RWPE2 (cell line): ENCODE results near the gene CLN6.

Experiments
- ATAC-seq: fragments of 200-7000 bp; cut with Tn5 transposase; 3 replicates; pipeline ENCODE4 v1.9.1; 2021; ENCODE audit warnings: low read depth
- DNase-seq: peaks from one replicate; pipeline ENCODE4 v3.0.0-alpha.2; 2020; ENCODE audit warnings: low spot score
- H3K27ac ChIP-seq: fragments of 450-650 bp; 2 replicates; pipeline ENCODE4 v1.5.1; 2017; ENCODE audit warnings: mild to moderate bottlenecking; ENCODE audit not compliant: poor library complexity, severe bottlenecking
- H3K27me3 ChIP-seq: fragments of 250-450 bp; sonication (Bioruptor Pico); 2 replicates; pipeline ENCODE4 v1.5.1; 2021; ENCODE audit warnings: mild to moderate bottlenecking, moderate library complexity; ENCODE audit not compliant: insufficient read depth, poor library complexity, severe bottlenecking
- H3K36me3 ChIP-seq: fragments of 250-450 bp; sonication (Bioruptor Pico); 2 replicates; pipeline ENCODE4 v1.5.1; 2020; ENCODE audit warnings: low read depth, mild to moderate bottlenecking, moderate library complexity
- H3K4me1 ChIP-seq: fragments of 250-450 bp; sonication (Bioruptor Pico); 2 replicates; pipeline ENCODE4 v1.5.1; 2021; ENCODE audit warnings: mild to moderate bottlenecking, moderate library complexity; ENCODE audit not compliant: insufficient read depth, poor library complexity, severe bottlenecking
- H3K4me3 ChIP-seq: fragments of 250-450 bp; sonication (Bioruptor Pico); 2 replicates; pipeline ENCODE4 v1.5.1; 2021; ENCODE audit warnings: mild to moderate bottlenecking, moderate library complexity; ENCODE audit not compliant: severe bottlenecking
- H3K9me3 ChIP-seq: fragments of 250-450 bp; sonication (Bioruptor Pico); 2 replicates; pipeline ENCODE4 v1.5.1; 2021; ENCODE audit warnings: mild to moderate bottlenecking, moderate library complexity; ENCODE audit not compliant: severe bottlenecking
- CTCF ChIP-seq: fragments of 450-650 bp; IDR thresholded peaks from one replicate; pipeline ENCODE4 v1.5.1; 2017; ENCODE audit warnings: mild to moderate bottlenecking, moderate library complexity; ENCODE audit not compliant: poor library complexity, severe bottlenecking

CLN6 gene

GRCh38 chr15:68186671-68187397, 42.7 kb downstream of the CLN6 start:
- peaks cover 81% of the 10 kb centered on the region for H3K36me3 ChIP-seq
- TF ChIP-seq CTCF: no peak
- DNase-seq: no peak
- H3K4me3 ChIP-seq: no peak overlapping the region
- no peaks in the 10 kb centered on the region for H3K9me3 ChIP-seq
- no peak overlapping the region for H3K27ac ChIP-seq
- no peaks in the 10 kb centered on the region for H3K4me1 ChIP-seq
- peak; percentile 58 for ATAC-seq
- H3K27me3 ChIP-seq: no peaks in the 10 kb centered on the region

- Histone ChIP-seq H3K36me3 (peaks cover 82% of the 10 kb centered on the region), H3K4me3 (no peak overlapping the region), H3K27ac (no peak overlapping the region), H3K27me3 (no peaks in the 10 kb centered on the region), H3K4me1 (no peaks in the 10 kb centered on the region), H3K9me3 (no peaks in the 10 kb centered on the region)
- no peak for ATAC-seq
- DNase-seq: no peak
- TF ChIP-seq CTCF: no peak
These were observed 44.7 kb downstream of the CLN6 start for GRCh38 chr15:68184616-68185480.

GRCh38 chr15:68183616-68184315, 45.8 kb downstream of the CLN6 start:
- DNase-seq (no peak), ATAC-seq (no peak)
- no peaks in the 10 kb centered on the region for H3K4me1 ChIP-seq
- TF ChIP-seq CTCF: no peak
- peaks cover 76% of the 10 kb centered on the region for H3K36me3 ChIP-seq
- no peak overlapping the region for H3K4me3 ChIP-seq
- H3K9me3 ChIP-seq: no peaks in the 10 kb centered on the region
- no peak overlapping the region for H3K27ac ChIP-seq
- no peaks in the 10 kb centered on the region for H3K27me3 ChIP-seq

GRCh38 chr15:68177742-68178141, 51.8 kb downstream of the CLN6 start:
- Histone ChIP-seq H3K4me1 (no peaks in the 10 kb centered on the region), H3K27ac (no peak overlapping the region), H3K4me3 (no peak overlapping the region), H3K27me3 (no peaks in the 10 kb centered on the region), H3K9me3 (no peaks in the 10 kb centered on the region), H3K36me3 (peaks cover 76% of the 10 kb centered on the region)
- ATAC-seq: no peak
- no peak for TF ChIP-seq CTCF
- DNase-seq: no peak
